ENCODE data around the gene SLC4A4.

GRCh38 chr4:71446479-71447081, 107.8 kb downstream of the SLC4A4 start:
- TF ChIP-seq CTCF (IDR thresholded peaks at IDR 0.05; ENCODE audit: borderline replicate concordance, extremely low read depth, low read length, poor library complexity, severe bottlenecking) (no peak), EZH2 (IDR thresholded peaks at IDR 0.05; ENCODE audit: borderline replicate concordance, low read depth, low read length, severe bottlenecking) (no peak)
